SK-N-SH treated with all-trans-retinoic acid at 6 μM for 48 hours (cell line): Measurements from ENCODE around the gene RBM44.

Source experiments
- ATAC-seq: fragments of 200-7000 bp; cut with Tn5 transposase; 3 replicates; pipeline ENCODE4 v1.9.1; 2020; ENCODE audit warnings: mild to moderate bottlenecking, moderate library complexity
- ARNTL ChIP-seq: fragments of 450-650 bp; formaldehyde crosslinking; IDR thresholded peaks from 2 replicates; pipeline ENCODE4 v1.5.0; 2020; ENCODE audit warnings: low read depth, mild to moderate bottlenecking, moderate library complexity, borderline replicate concordance
- BACH2 ChIP-seq: fragments of 250-450 bp; sonication (Bioruptor Pico); IDR thresholded peaks from 2 replicates; pipeline ENCODE4 v1.9.0; 2021; ENCODE audit warnings: mild to moderate bottlenecking, borderline replicate concordance
- CREB5 ChIP-seq: fragments of 250-450 bp; sonication (Bioruptor Pico); IDR thresholded peaks from 2 replicates; pipeline ENCODE4 v1.5.1; 2020; ENCODE audit warnings: low read depth, mild to moderate bottlenecking, moderate library complexity
- CSDC2 ChIP-seq: fragments of 250-450 bp; sonication (Bioruptor Pico); IDR thresholded peaks from 2 replicates; pipeline ENCODE4 v1.5.0; 2020; ENCODE audit warnings: mild to moderate bottlenecking, moderate library complexity
- ESRRG ChIP-seq: fragments of 250-450 bp; sonication (Bioruptor Pico); IDR thresholded peaks from 2 replicates; pipeline ENCODE4 v1.6.1; 2021; ENCODE audit warnings: mild to moderate bottlenecking
- GLIS3 ChIP-seq: fragments of 250-450 bp; sonication (Bioruptor Pico); IDR thresholded peaks from 2 replicates; pipeline ENCODE4 v1.5.0; 2020; ENCODE audit warnings: mild to moderate bottlenecking, moderate library complexity
- ISL1 ChIP-seq: fragments of 250-450 bp; sonication (Bioruptor Pico); IDR thresholded peaks from 2 replicates; pipeline ENCODE4 v2.1.2; 2022; ENCODE audit warnings: mild to moderate bottlenecking, moderate library complexity
- OSR1 ChIP-seq: fragments of 250-450 bp; sonication (Bioruptor Pico); IDR thresholded peaks from 2 replicates; pipeline ENCODE4 v1.8.0; 2022; ENCODE audit warnings: moderate library complexity, mild to moderate bottlenecking, inconsistent platforms
- PATZ1 ChIP-seq: fragments of 250-450 bp; sonication (Bioruptor Pico); IDR thresholded peaks from 2 replicates; pipeline ENCODE4 v1.8.0; 2020; ENCODE audit warnings: mild to moderate bottlenecking, moderate library complexity, borderline replicate concordance
- POU6F1 ChIP-seq: fragments of 250-450 bp; sonication (Bioruptor Pico); IDR thresholded peaks from 2 replicates; pipeline ENCODE4 v1.8.0; 2021; ENCODE audit warnings: low read depth, mild to moderate bottlenecking, moderate library complexity, borderline replicate concordance
- RARB ChIP-seq: fragments of 250-450 bp; sonication (Bioruptor Pico); IDR thresholded peaks from 2 replicates; pipeline ENCODE4 v1.8.0; 2021; ENCODE audit warnings: mild to moderate bottlenecking, moderate library complexity
- SNAI2 ChIP-seq: fragments of 250-450 bp; sonication (Bioruptor Pico); IDR thresholded peaks from 2 replicates; pipeline ENCODE4 v1.5.0; 2020; ENCODE audit warnings: mild to moderate bottlenecking, moderate library complexity
- TCF4 ChIP-seq: fragments of 250-450 bp; sonication (Bioruptor Pico); IDR thresholded peaks from 2 replicates; pipeline ENCODE4 v1.8.0; 2021; ENCODE audit warnings: mild to moderate bottlenecking, moderate library complexity, borderline replicate concordance
- TOX ChIP-seq: fragments of 250-450 bp; sonication (Bioruptor Pico); IDR thresholded peaks from 2 replicates; pipeline ENCODE4 v1.8.0; 2021; ENCODE audit warnings: mild to moderate bottlenecking, moderate library complexity, borderline replicate concordance
- ZC3H10 ChIP-seq: fragments of 250-450 bp; sonication (Bioruptor Pico); IDR thresholded peaks from 2 replicates; pipeline ENCODE4 v1.5.1; 2021; ENCODE audit warnings: mild to moderate bottlenecking, moderate library complexity
- ZFP3 ChIP-seq: fragments of 250-450 bp; sonication (Bioruptor Pico); IDR thresholded peaks from 2 replicates; pipeline ENCODE4 v1.5.0; 2020; ENCODE audit warnings: mild to moderate bottlenecking, moderate library complexity
- ZFP30 ChIP-seq: fragments of 450-650 bp; formaldehyde crosslinking; IDR thresholded peaks from 2 replicates; pipeline ENCODE4 v1.5.0; 2022; ENCODE audit warnings: mild to moderate bottlenecking, moderate library complexity
- ZNF565 ChIP-seq: fragments of 450-650 bp; formaldehyde crosslinking; conservative IDR thresholded peaks from 2 replicates; pipeline ENCODE4 v1.5.0; 2020; ENCODE audit warnings: low read depth, mild to moderate bottlenecking, moderate library complexity
- ZNF70 ChIP-seq: fragments of 450-650 bp; formaldehyde crosslinking; IDR thresholded peaks from 2 replicates; pipeline ENCODE4 v1.5.0; 2020; ENCODE audit warnings: mild to moderate bottlenecking, moderate library complexity
- TF ChIP-seq, protein P1 (sequence below): fragments of 250-450 bp; sonication (Bioruptor Pico); IDR thresholded peaks from 2 replicates; pipeline ENCODE4 v1.5.1; 2021; ENCODE audit warnings: mild to moderate bottlenecking, moderate library complexity
- TF ChIP-seq, protein P2 (sequence below): fragments of 250-450 bp; sonication (Bioruptor Pico); IDR thresholded peaks from 2 replicates; pipeline ENCODE4 v1.5.0; 2020; ENCODE audit warnings: mild to moderate bottlenecking, moderate library complexity

The RBM44 gene

DNA sequence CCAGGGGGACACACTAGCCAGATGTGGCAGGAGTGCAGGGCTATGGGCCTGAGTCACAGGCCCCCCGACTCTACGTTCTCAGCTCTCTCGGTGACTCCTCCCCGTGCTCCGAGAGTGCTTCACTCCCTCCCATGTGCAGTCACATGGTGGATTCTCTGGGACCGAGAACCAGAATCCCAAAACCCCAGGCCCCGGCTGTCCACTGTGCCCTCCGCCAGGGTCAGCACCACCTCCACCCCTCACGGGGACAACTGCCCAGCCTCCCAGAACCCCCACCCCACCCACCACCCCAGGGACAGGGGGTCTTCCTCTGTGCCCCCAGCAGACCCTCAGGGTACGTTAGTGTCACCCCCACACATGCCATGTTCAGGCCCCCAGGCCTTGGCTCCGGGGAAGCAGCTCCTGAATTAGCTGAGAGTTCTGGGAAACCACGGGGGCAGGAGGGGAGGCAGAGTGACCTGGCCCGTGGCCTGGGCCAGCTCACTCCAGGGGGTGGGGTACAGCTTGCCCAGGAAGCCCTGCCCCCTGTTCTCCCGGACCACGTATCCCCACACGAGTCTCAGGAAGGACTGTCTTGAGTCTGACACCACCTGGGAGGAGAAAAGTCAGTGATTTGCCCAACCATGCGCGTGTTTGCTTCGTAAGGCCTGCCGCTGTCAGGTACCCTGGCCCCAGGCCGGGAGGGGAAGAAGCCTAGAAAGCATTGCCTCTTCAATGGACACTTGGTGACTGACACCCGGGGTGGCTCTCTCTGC lies 65.3 kb downstream of the RBM44 start:
- TF ChIP-seq CREB5 (no peak), BACH2 (no peak), TOX (CRISPR knock-in tag) (no peak), CSDC2 (CRISPR knock-in tag) (no peak), ESRRG (CRISPR knock-in tag) (no peak), PATZ1 (CRISPR knock-in tag) (no peak), ARNTL (CRISPR knock-in tag) (no peak), ZFP30 (CRISPR knock-in tag) (no peak), ZNF565 (CRISPR knock-in tag) (no peak), RARB (no peak), ISL1 (CRISPR knock-in tag) (no peak), TCF4 (CRISPR knock-in tag) (no peak), POU6F1 (CRISPR knock-in tag) (no peak), ZC3H10 (no peak), GLIS3 (no peak), SNAI2 (CRISPR knock-in tag) (no peak)
- TF ChIP-seq, protein P1, sequence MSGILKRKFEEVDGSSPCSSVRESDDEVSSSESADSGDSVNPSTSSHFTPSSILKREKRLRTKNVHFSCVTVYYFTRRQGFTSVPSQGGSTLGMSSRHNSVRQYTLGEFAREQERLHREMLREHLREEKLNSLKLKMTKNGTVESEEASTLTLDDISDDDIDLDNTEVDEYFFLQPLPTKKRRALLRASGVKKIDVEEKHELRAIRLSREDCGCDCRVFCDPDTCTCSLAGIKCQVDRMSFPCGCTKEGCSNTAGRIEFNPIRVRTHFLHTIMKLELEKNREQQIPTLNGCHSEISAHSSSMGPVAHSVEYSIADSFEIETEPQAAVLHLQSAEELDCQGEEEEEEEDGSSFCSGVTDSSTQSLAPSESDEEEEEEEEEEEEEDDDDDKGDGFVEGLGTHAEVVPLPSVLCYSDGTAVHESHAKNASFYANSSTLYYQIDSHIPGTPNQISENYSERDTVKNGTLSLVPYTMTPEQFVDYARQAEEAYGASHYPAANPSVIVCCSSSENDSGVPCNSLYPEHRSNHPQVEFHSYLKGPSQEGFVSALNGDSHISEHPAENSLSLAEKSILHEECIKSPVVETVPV (CRISPR knock-in tag), result no peak
- TF ChIP-seq, protein P2, sequence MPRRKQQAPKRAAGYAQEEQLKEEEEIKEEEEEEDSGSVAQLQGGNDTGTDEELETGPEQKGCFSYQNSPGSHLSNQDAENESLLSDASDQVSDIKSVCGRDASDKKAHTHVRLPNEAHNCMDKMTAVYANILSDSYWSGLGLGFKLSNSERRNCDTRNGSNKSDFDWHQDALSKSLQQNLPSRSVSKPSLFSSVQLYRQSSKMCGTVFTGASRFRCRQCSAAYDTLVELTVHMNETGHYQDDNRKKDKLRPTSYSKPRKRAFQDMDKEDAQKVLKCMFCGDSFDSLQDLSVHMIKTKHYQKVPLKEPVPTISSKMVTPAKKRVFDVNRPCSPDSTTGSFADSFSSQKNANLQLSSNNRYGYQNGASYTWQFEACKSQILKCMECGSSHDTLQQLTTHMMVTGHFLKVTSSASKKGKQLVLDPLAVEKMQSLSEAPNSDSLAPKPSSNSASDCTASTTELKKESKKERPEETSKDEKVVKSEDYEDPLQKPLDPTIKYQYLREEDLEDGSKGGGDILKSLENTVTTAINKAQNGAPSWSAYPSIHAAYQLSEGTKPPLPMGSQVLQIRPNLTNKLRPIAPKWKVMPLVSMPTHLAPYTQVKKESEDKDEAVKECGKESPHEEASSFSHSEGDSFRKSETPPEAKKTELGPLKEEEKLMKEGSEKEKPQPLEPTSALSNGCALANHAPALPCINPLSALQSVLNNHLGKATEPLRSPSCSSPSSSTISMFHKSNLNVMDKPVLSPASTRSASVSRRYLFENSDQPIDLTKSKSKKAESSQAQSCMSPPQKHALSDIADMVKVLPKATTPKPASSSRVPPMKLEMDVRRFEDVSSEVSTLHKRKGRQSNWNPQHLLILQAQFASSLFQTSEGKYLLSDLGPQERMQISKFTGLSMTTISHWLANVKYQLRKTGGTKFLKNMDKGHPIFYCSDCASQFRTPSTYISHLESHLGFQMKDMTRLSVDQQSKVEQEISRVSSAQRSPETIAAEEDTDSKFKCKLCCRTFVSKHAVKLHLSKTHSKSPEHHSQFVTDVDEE (CRISPR knock-in tag), result no peak
- TF ChIP-seq, all 23 proteins: peak for 0
- no peak for ATAC-seq

- no peak for TF ChIP-seq ESRRG (CRISPR knock-in tag)
- no peak for TF ChIP-seq RARB
- no peak for TF ChIP-seq GLIS3
- no peak for TF ChIP-seq TOX (CRISPR knock-in tag)
- no peak for TF ChIP-seq ZNF70 (CRISPR knock-in tag)
- TF ChIP-seq, protein P2 (CRISPR knock-in tag), result no peak
- no peak for TF ChIP-seq POU6F1 (CRISPR knock-in tag)
- TF ChIP-seq ZFP30 (CRISPR knock-in tag), result no peak
- no peak for TF ChIP-seq OSR1 (CRISPR knock-in tag)
- TF ChIP-seq ZFP3, result no peak
- TF ChIP-seq, protein P1 (CRISPR knock-in tag), result no peak
- no peak for TF ChIP-seq TCF4 (CRISPR knock-in tag)
- ATAC-seq, result no peak; the same call in 2 of the 3 replicates
Observed at GRCh38 chr2:237864444-237864931, 65.9 kb downstream of the RBM44 start.
